ENCODE results near the gene SH3TC1.

SH3TC1 gene

DNA sequence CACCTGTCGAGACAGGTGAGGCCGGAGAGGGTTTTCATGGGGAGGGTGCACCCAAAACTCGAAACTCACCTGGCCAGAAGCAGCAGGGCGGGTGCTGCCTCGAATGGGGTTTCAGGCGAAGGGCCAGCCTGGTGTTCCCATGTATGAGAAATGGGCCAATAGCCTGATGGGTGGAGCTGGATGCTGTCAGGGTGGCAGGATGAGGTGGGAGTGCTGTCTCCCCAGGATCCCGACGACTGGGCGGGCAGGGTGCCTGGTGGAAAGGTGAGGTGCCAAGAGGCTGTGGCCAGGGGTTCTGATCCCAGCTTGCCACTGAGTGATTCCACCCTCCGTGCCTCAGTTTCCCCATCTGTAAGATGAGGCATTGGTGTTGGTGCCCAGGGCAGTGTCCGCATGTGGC lies 16.8 kb upstream of the SH3TC1 start:
- no peak for DNase-seq

DNA sequence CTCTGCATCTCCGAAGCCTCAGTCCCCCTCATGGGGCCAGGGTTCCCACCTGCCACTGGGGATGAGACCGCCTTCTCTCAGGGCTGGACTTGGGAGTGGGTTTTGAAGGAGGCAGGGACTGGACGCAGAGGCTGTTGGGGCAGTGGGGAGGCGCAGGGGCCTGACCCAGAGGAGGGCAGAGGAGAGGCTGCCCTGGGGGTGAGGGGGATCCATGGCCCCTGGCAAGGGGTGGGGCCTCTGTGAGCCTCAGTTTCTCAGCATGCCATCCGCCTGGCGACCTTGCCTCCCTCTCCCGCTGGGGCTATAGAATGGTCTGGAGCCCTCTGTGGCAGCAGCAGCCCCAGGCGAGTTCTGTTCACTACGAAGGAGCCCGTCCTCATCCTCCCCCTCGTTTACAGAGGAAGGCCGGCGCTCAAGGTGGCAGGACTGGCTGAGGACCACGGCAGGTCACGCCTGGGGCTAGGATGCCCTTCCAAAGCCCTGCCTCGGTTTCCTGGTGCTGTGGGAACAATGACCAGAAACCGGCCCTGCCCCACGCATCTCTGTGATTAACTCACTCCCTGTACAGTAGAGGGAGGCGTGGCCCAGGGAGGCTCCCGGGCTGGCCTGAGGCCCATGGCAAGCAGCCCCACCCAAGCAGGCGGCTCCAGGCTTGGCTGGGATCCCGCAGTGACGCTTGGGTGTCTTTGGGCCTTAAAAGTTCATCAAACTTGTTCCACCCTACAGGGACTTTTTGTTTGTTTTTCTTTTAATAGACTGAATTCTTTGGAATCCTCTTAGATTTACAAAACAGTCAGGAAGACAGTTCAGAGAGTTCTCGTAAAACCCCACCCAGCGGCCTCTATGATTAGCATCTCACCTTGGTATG lies 16.0 kb upstream of the SH3TC1 start:
- DNase-seq, result no peak

DNA sequence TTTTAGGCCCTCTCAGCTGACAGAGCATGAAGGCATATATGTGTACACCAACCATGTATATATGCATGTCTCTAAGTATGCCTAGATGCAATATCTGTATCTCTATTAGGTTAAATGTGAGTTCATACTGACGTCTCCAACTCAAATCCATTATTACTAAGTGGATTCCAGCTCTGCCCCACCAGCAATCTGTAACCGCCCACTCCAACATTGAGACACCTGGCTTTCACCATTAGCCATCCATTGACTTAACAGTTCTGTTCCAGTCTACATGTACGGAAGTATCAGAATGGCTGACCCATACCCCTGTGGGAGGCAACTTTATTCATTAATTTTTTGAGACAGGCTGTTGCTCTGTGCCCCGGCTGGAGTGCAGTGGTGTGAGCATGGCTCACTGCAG lies 15.0 kb upstream of the SH3TC1 start:
- no peak for DNase-seq

DNA sequence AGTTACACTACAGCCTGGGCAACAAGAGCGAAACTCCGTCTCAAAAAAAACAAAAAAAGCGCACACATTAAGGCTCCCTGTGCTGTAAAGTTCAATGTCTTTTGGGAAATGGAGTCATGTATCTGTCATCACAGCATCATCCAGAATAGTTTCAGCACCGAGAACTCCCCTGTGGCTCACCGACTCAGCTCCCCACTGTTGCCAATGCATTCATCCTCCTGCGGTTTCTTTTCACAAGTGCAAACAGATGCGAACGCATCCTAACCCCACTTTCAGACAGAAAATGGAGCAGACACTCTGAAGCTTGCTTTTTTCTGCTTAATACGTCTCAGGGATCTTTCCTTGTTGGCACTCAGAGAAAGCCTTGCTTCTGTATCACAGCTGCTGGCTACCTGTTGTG lies 13.8 kb upstream of the SH3TC1 start:
- DNase-seq, result no peak

GRCh38 chr4:8185930-8186329 lies 13.2 kb upstream of the SH3TC1 start:
- no peak for DNase-seq

- no peak for DNase-seq
Measured at GRCh38 chr4:8188085-8188484, 11.0 kb upstream of the SH3TC1 start.

DNA sequence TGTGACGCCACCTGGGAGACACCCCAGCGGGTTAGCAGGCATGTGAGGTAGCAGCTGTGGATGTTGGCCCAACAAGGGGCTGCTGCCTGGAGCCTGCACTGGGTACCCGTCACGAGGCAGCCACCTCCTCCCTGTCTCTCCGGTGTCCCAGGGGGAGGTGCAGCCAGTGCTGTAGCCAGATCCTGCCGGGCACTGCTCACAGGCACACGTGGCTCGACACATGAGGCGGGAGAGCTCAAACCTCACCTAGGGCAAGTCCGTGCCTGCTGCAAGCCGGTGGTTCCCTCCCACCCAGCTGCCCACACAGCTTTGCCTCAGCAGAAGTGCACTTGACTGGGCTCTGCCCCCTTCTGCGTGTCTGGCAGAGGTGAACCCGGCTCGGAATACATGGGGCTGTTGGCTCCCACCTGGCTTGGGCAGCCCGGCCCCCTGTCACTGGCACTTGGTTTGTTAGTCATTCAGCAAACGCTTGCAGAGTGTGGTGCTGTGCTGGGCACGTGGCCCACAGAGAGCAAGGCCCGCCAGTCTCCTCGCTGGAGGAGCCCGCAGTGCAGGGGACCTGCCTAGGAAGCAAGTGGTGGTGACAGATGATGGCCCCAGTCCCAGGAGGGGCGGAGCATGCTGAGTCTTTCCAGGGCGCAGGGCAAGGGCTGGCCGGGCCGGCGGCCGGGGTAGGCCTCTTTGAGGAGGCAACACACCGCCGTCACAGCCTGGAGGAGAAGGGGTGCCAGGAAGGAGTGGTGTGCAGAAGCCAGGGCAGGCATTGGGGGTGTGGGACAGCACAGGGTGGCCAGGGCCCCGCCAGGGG lies 10.1 kb upstream of the SH3TC1 start:
- no peak for DNase-seq

DNA sequence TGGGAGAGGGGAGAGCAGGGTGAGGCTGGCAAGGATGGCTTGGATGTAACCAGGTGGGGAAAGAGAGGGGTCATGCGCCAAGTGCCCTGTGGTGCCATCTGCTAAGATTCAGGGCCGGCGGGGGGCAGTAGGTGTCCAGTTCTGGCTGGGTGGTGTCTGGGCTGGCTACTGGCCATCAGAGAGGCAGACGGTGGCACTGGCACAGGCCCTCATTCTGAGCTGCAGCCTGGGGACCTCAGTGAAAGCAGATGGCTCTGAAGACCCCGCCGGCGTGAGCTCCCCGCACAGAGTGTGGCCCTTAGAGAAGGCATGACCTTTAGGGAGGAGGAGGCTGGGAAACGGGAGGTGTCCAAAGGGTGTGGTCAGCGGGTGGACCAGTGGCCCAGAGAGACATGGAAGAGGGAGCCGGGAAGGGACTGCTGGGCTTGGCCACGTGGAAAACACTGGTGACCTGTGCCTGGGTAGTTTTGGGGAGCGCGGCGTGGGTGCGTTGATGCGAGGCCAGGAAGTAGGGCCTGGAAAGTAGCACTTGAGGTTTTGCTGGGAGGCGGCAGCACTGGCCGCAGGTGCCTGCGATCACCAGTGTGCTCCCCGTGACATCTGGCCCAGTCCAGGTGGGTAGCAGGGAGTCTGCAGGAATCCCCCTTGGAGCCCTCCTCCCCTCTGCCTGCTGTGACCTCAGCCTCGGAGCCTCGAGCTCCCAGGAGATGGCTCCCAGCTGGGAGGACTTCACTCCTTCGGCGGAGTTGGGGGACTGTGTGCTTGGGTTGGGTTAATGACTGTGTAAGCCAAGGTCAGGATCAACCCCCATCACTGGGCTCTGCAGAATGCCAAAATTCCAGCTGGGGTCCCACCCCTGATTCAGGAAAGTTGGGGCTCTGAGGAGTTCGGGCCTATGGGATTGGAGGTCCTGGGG lies 9.3 kb upstream of the SH3TC1 start:
- no peak for DNase-seq

- DNase-seq, result no peak
Measured at GRCh38 chr4:8191136-8191747, 7.8 kb upstream of the SH3TC1 start.

DNA sequence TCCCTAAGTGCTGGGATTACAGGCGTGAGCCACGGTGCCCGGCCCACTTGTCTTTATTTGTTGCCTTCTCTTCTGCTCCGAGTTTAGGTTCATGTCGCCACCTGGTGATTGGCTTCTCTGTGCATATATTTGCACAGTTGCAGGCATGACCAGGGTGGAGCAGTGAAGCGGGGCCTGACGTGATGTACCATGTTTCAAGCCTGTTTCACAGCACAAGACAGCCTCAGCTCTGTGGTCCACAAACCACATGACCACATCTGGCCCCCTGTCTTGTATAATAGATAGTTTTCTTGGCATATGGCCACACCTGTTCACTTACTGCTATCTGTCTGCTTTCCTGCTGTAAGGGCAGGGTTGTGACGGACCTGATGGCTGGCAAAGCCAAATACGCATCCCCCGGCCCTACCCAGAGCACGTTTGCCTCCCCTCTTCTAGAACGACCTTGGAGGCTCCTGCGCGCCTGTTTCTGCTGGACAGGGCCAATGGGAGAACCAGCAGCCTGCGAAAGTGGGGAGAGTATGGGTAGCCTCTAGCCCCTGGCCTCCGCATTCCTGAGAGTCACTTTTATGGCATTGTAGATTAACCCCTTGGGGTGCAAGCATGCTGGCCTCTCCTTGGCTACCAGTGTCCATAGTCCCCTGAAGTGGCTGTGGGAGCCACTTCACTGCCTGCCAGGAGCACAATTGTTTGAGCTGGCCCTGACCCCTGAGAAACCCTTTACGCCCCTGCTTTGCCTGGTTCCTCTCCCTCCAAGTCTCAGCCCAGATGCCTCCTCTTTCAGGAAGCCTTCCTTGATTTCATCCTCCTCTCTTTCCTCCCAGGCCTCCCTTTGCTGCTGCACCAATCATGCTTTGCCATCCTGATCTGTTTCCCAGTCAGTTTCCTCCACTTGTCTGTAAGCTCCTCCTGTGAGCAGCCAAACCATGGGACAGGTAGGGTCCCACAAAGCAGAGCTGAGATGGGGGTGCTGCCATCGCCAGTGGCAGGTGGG lies 6.0 kb upstream of the SH3TC1 start:
- no peak for DNase-seq

DNA sequence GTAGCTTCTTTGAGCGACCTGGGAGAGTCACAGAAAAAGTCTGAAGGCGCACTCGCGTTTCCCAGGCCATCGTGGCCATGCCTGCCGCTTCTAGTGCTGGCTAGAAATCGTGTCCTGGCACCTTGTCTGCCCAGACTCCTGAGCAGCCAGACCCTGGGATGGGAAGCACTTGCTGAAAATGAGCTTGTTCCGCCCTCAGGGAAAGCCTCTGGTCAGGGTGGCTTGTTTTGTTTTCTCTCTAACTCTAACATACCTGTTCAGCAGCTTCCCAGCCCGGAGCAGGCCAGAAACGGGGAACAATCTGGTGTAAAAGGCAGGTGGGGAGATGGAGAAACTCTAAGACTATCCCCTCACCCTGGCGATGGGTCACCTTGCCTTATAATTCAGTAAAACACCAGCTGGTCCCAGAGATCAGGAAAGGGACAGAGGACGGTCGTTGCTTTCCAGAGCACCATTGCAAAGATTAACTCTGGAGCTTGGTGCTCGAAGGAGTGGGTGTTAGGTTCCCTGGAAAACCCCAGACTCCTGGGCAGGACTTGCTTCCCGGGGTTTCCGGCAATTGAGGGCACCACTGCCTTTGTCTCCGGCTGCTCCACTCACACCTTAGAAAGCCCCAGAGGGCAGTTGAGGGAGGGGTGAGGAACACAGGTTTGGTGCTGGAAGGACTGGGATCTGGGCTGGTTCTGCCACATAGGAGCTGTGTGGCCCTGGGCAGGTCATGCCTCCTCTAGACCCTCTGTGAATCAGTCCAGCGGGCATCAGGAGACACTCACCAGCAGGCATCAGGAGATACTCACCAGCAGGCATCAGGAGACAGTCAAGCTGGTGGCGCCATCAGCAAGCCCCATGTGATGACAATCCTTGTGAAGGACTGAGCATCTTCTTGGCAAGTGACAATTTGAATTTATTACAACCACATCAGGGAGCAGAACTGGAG lies 4.5 kb upstream of the SH3TC1 start:
- no peak for DNase-seq

DNA sequence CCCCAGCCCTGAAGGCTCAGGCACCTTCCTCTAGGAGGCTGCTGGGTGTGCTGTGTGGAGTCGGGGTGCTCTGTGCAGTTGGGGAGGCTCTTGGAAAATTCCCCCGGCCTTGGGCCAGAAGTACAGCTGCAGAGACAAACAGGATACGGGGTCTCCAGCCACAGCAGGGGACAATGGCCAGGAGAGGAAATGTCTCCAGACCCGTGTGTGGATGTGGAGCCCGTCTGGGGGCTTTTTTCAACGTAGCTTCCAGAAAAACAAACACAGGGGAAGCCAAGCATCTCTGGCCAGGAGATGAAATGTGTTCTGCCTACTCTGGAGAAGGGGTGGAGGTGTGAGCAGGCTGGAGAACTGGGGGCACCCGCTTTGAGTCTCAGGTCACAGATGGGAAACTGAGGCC lies 3.7 kb upstream of the SH3TC1 start:
- no peak for DNase-seq

DNA sequence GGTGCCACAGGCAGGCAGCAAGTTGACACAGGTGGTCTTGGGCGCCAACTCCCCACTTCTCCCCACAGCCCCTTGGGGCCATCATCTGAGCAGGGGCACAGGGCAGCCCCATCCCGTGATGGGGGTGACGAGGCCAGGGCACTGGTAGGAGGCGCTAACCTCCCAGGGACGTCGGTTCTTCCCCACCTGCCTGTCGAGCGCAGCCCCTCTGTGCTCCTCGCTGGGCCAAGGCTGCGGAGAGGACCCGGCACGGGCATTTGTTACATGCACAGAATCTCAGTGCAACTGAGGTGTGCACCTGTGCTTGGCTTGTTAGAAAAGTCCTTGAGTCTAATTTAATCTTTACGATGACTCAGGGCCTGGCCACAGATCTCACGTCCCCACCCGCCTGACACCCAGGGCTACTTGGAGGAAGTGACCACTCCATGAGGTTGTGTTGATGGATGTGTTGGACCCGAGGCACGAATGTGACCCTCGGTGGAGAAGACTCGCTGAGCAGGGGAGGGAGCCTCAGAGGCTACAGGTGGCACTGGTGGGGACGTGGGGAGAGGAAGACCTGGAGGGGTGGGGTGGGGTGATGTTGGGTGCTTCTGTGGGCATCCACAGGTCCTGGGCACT lies 3.1 kb upstream of the SH3TC1 start:
- no peak for DNase-seq

- no peak for DNase-seq
Measured at GRCh38 chr4:8197521-8197920, 1.6 kb upstream of the SH3TC1 start.

- DNase-seq, result peak; percentile 61
Measured at GRCh38 chr4:8198206-8198905, 734 bp upstream of the SH3TC1 start.

GRCh38 chr4:8199594-8200301 lies 658 bp downstream of the SH3TC1 start:
- DNase-seq, result no peak

DNA sequence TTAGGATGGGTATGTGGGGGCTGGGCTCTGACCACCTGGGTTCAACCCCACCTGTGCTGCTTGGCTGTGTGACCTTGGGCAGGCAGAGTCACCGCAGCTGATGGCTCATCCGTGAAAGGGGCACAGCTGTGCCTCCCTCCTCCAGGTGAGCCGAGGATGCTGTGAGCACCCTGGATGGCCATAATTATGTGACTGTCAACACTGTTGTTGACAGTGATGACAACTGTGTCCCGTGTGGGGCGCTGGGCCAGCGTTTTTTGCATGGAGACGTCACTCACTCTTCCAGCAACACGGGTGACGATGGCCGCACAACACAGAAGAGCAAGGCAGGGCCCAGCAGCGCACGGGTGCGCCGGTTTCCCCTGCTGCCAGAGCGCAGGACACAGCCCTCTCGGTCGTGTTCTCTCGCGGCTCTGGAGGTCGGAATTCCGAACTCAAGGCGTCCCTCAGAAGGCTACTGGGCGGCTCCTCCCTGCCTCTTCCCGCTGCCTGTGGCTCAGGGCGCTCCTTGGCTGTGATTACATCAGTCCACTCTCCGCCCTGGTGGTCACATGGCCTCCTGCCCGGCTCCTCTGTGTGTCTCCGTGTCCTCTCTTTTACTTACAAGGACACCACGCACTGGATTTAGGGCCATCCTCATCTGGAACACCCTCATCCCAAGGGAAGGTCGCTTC lies 1.3 kb downstream of the SH3TC1 start:
- DNase-seq, result peak; percentile 62

GRCh38 chr4:8201321-8201781 lies 2.3 kb downstream of the SH3TC1 start:
- peak; percentile 75 for DNase-seq

Measured in activated CD8-positive, alpha-beta memory T cell treated with anti-CD3 and anti-CD28 coated beads for 24 hours (primary cell).